Trophoblast cell (in vitro differentiated cells and primary cell): ENCODE results near the gene KCP.

Source experiments
- DNase-seq, 2 donors: peaks; one replicate each; pipeline ENCODE4 v3.0.0-alpha.2; 2016
- H2AFZ ChIP-seq: 2 replicates; pipeline ENCODE4 v1.6.1; 2013; ENCODE audit warnings: low read length, moderate library complexity, mild to moderate bottlenecking; ENCODE audit not compliant: insufficient read depth, poor library complexity
- H2AK5ac ChIP-seq: 2 replicates; pipeline ENCODE4 v1.6.1; 2013; ENCODE audit warnings: mild to moderate bottlenecking, low read length
- H2BK120ac ChIP-seq: 2 replicates; pipeline ENCODE4 v1.6.1; 2013; ENCODE audit warnings: low read length, mild to moderate bottlenecking, moderate library complexity; ENCODE audit not compliant: insufficient read depth, poor library complexity
- H2BK12ac ChIP-seq: 2 replicates; pipeline ENCODE4 v1.6.1; 2013; ENCODE audit warnings: mild to moderate bottlenecking, low read length, moderate library complexity
- H2BK5ac ChIP-seq: 2 replicates; pipeline ENCODE4 v1.6.1; 2013; ENCODE audit warnings: low read length, low read depth, moderate library complexity, mild to moderate bottlenecking; ENCODE audit not compliant: poor library complexity
- H3K14ac ChIP-seq: 2 replicates; pipeline ENCODE4 v1.6.1; 2013; ENCODE audit warnings: mild to moderate bottlenecking, low read length
- H3K18ac ChIP-seq: 2 replicates; pipeline ENCODE4 v1.6.1; 2013; ENCODE audit warnings: mild to moderate bottlenecking, low read length
- H3K23ac ChIP-seq: 2 replicates; pipeline ENCODE4 v1.6.1; 2013; ENCODE audit warnings: low read length
- H3K27ac ChIP-seq: 2 replicates; pipeline ENCODE4 v1.5.1; 2013; ENCODE audit warnings: low read depth, mild to moderate bottlenecking, inconsistent platforms, low read length, moderate library complexity
- H3K27me3 ChIP-seq: 2 replicates; pipeline ENCODE4 v1.6.1; 2013; ENCODE audit warnings: inconsistent platforms, mild to moderate bottlenecking, low read length, moderate library complexity; ENCODE audit not compliant: insufficient read depth
- H3K36me3 ChIP-seq, 2 experiments: 1 replicate in 1 of 2; 2 replicates in 1 of 2; pipeline ENCODE4 v1.6.1; 2013; ENCODE audit warnings: low read length in 2 of 2, mild to moderate bottlenecking in 2 of 2, moderate library complexity in 1 of 2; ENCODE audit not compliant: insufficient read depth in 2 of 2, control insufficient read depth in 1 of 2
- H3K4ac ChIP-seq: 2 replicates; pipeline ENCODE4 v1.6.1; 2013; ENCODE audit warnings: low read depth, mild to moderate bottlenecking, low read length, moderate library complexity
- H3K4me1 ChIP-seq, 2 experiments: 1 replicate in 1 of 2; 2 replicates in 1 of 2; pipeline ENCODE4 v1.6.1; 2013; ENCODE audit warnings: low read length in 2 of 2, mild to moderate bottlenecking in 2 of 2, moderate library complexity in 1 of 2; ENCODE audit not compliant: insufficient read depth in 2 of 2, control insufficient read depth in 1 of 2
- H3K4me2 ChIP-seq: 2 replicates; pipeline ENCODE4 v1.6.1; 2013; ENCODE audit warnings: inconsistent platforms, mild to moderate bottlenecking, low read length, moderate library complexity
- H3K4me3 ChIP-seq: 2 replicates; pipeline ENCODE4 v1.5.1; 2013; ENCODE audit warnings: mild to moderate bottlenecking, low read depth, low read length, inconsistent platforms
- H3K79me1 ChIP-seq: one replicate; pipeline ENCODE4 v1.6.1; 2013; ENCODE audit warnings: low read length
- H3K79me2 ChIP-seq: 2 replicates; pipeline ENCODE4 v1.6.1; 2013; ENCODE audit warnings: low read length, mild to moderate bottlenecking; ENCODE audit not compliant: control insufficient read depth, insufficient read depth, poor library complexity
- H3K9ac ChIP-seq: 2 replicates; pipeline ENCODE4 v1.6.1; 2013; ENCODE audit warnings: mild to moderate bottlenecking, low read length
- H3K9me3 ChIP-seq: 2 replicates; pipeline ENCODE4 v1.6.1; 2013; ENCODE audit warnings: low read depth, mild to moderate bottlenecking, control low read depth, inconsistent platforms, low read length; ENCODE audit not compliant: insufficient read depth
- H4K12ac ChIP-seq: 2 replicates; pipeline ENCODE4 v1.6.1; 2013; ENCODE audit warnings: low read depth, mild to moderate bottlenecking, low read length, moderate library complexity
- H4K8ac ChIP-seq: 2 replicates; pipeline ENCODE4 v1.6.1; 2013; ENCODE audit warnings: low read depth, mild to moderate bottlenecking, low read length, moderate library complexity
- H4K91ac ChIP-seq: one replicate; pipeline ENCODE4 v1.6.1; 2013; ENCODE audit warnings: low read depth, mild to moderate bottlenecking, low read length, moderate library complexity
- WGBS: extraction: QIAGEN DNeasy Blood & Tissue Kit; methylation state at CpG from one replicate; pipeline ENCODE4 v1.1.7; 2013; ENCODE audit warnings: missing lambda C conversion rate; ENCODE audit not compliant: insufficient read length, insufficient coverage; ENCODE audit errors: extremely low coverage; 5-methylcytosine and 5-hydroxymethylcytosine counted together

The KCP gene

GRCh38 chr7:128869138-128869943 is 41.2 kb downstream of the KCP start:
- H3K14ac ChIP-seq = no peak overlapping the region
- peaks cover 16 to 18% of the 10 kb centered on the region in 2 experiments for H3K36me3 ChIP-seq
- peak overlapping the region; percentile 49 for H2BK120ac ChIP-seq
- H2AFZ ChIP-seq = no peak overlapping the region
- H3K9me3 ChIP-seq = no peaks in the 10 kb centered on the region
- H3K9ac ChIP-seq = no peak overlapping the region
- no peak overlapping the region for H3K23ac ChIP-seq
- H2BK12ac ChIP-seq = no peak overlapping the region
- peak overlapping the region; percentile 45 for H4K8ac ChIP-seq
- no peak overlapping the region for H3K18ac ChIP-seq
- H4K91ac ChIP-seq = peak overlapping the region; percentile 41
- H3K4me3 ChIP-seq = peak overlapping the region; percentile 66
- no peak overlapping the region for H3K27ac ChIP-seq
- H4K12ac ChIP-seq = peak overlapping the region; percentile 28
- WGBS = no CpG with 5 or more reads among the region's 86 CpGs
- H2AK5ac ChIP-seq = no peak overlapping the region
- H3K4ac ChIP-seq = no peak overlapping the region
- no peak overlapping the region for H2BK5ac ChIP-seq
- peaks cover 15% of the 10 kb centered on the region for H3K79me1 ChIP-seq
- H3K79me2 ChIP-seq = no peaks in the 10 kb centered on the region
- H3K4me1 ChIP-seq = peaks cover 26 to 35% of the 10 kb centered on the region in 2 experiments
- H3K27me3 ChIP-seq = peaks cover 27% of the 10 kb centered on the region
- H3K4me2 ChIP-seq = peak overlapping the region; percentile 96
- DNase-seq = peak; percentile 66 to 80

- Histone ChIP-seq H4K12ac (no peak overlapping the region), H3K4ac (no peak overlapping the region), H2AFZ (no peak overlapping the region), H3K4me2 (peak overlapping the region; percentile 96), H4K8ac (no peak overlapping the region), H3K9me3 (no peaks in the 10 kb centered on the region), H2BK5ac (no peak overlapping the region), H3K27ac (no peak overlapping the region), H2BK12ac (no peak overlapping the region), H3K9ac (no peak overlapping the region), H3K14ac (no peak overlapping the region), H3K4me3 (peak overlapping the region; percentile 66), H3K4me1 (peaks cover 23 to 33% of the 10 kb centered on the region in 2 experiments), H3K36me3 (peaks cover 16 to 18% of the 10 kb centered on the region in 2 experiments), H4K91ac (no peak overlapping the region), H2AK5ac (no peak overlapping the region), H3K79me1 (peaks cover 13% of the 10 kb centered on the region), H3K79me2 (no peaks in the 10 kb centered on the region), H2BK120ac (no peak overlapping the region), H3K23ac (no peak overlapping the region), H3K27me3 (peaks cover 27% of the 10 kb centered on the region), H3K18ac (no peak overlapping the region)
- no peak for DNase-seq
- no CpG with 5 or more reads among the region's 13 CpGs for WGBS
Observed at GRCh38 chr7:128868624-128869137, 41.8 kb downstream of the KCP start.

GRCh38 chr7:128867842-128868623 is 42.5 kb downstream of the KCP start:
- Histone ChIP-seq H2BK12ac (no peak overlapping the region), H3K4me1 (peaks cover 21 to 32% of the 10 kb centered on the region in 2 experiments), H3K14ac (no peak overlapping the region), H3K4me3 (no peak overlapping the region), H4K8ac (no peak overlapping the region), H3K79me2 (peaks cover under 1% of the 10 kb centered on the region), H3K4me2 (no peak overlapping the region), H4K91ac (no peak overlapping the region), H3K27me3 (peaks cover 27% of the 10 kb centered on the region), H3K27ac (no peak overlapping the region), H3K4ac (no peak overlapping the region), H2BK120ac (no peak overlapping the region), H3K9me3 (no peaks in the 10 kb centered on the region), H2AK5ac (no peak overlapping the region), H2BK5ac (no peak overlapping the region), H3K18ac (no peak overlapping the region), H3K9ac (no peak overlapping the region), H4K12ac (no peak overlapping the region), H2AFZ (no peak overlapping the region), H3K79me1 (peaks cover 13% of the 10 kb centered on the region), H3K23ac (no peak overlapping the region), H3K36me3 (peaks cover 16 to 18% of the 10 kb centered on the region in 2 experiments)
- no CpG with 5 or more reads among the region's 11 CpGs for WGBS
- no peak for DNase-seq

GRCh38 chr7:128867241-128867640 is 43.3 kb downstream of the KCP start:
- Histone ChIP-seq H3K9me3 (no peaks in the 10 kb centered on the region), H3K18ac (no peak overlapping the region), H3K27ac (no peak overlapping the region), H3K79me2 (peaks cover 4% of the 10 kb centered on the region), H4K12ac (no peak overlapping the region), H3K4me3 (no peak overlapping the region), H3K27me3 (peaks cover 27% of the 10 kb centered on the region), H3K4me1 (peaks cover 13 to 24% of the 10 kb centered on the region in 2 experiments), H2BK12ac (no peak overlapping the region), H3K14ac (no peak overlapping the region), H2AK5ac (no peak overlapping the region), H3K4ac (no peak overlapping the region), H3K4me2 (no peak overlapping the region), H3K36me3 (peaks cover 16 to 18% of the 10 kb centered on the region in 2 experiments), H4K8ac (no peak overlapping the region), H4K91ac (no peak overlapping the region), H2AFZ (no peak overlapping the region), H3K79me1 (peaks cover 10% of the 10 kb centered on the region), H2BK5ac (no peak overlapping the region), H3K23ac (no peak overlapping the region), H2BK120ac (no peak overlapping the region), H3K9ac (no peak overlapping the region)
- DNase-seq = no peak
- no CpG with 5 or more reads among the region's 4 CpGs for WGBS
